Hepatocyte (in vitro differentiated cells): Measurements from ENCODE around the gene GNPDA1. TPM values are rescaled to one million over a fixed set of nuclear protein-coding genes. Genes with fewer than 3 reads are reported as not detected.

Source experiments
- DNase-seq: peaks from one replicate; pipeline ENCODE4 v3.0.0-alpha.2; 2016; ENCODE audit warnings: low spot score
- H2AFZ ChIP-seq: fragments of 200-600 bp; sonication (generic); 2 replicates; pipeline ENCODE4 v1.6.0; 2016; ENCODE audit warnings: antibody characterized with exemption, mild to moderate bottlenecking
- H3K27ac ChIP-seq: fragments of 200-600 bp; sonication (generic); 2 replicates; pipeline ENCODE4 v1.5.1; 2016; ENCODE audit warnings: mild to moderate bottlenecking
- H3K27me3 ChIP-seq: fragments of 200-600 bp; sonication (generic); 2 replicates; pipeline ENCODE4 v1.6.1; 2016
- H3K36me3 ChIP-seq: fragments of 200-600 bp; sonication (generic); replicated peaks from 2 replicates; pipeline ENCODE4 v1.5.1; 2016; ENCODE audit warnings: low read depth; ENCODE audit not compliant: insufficient read depth
- H3K4me1 ChIP-seq: fragments of 200-600 bp; sonication (generic); 2 replicates; pipeline ENCODE4 v1.5.1; 2016; ENCODE audit warnings: mild to moderate bottlenecking, moderate library complexity; ENCODE audit not compliant: insufficient read depth
- H3K4me2 ChIP-seq: fragments of 200-600 bp; sonication (generic); 2 replicates; pipeline ENCODE4 v1.6.0; 2016
- H3K4me3 ChIP-seq: fragments of 200-600 bp; sonication (generic); 2 replicates; pipeline ENCODE4 v1.5.1; 2016; ENCODE audit warnings: mild to moderate bottlenecking
- H3K79me2 ChIP-seq: fragments of 200-600 bp; sonication (generic); 2 replicates; pipeline ENCODE4 v1.6.0; 2017; ENCODE audit warnings: mild to moderate bottlenecking
- H3K9me2 ChIP-seq: fragments of 200-600 bp; sonication (generic); replicated peaks from 2 replicates; pipeline ENCODE4 v1.6.0; 2017; ENCODE audit warnings: mild to moderate bottlenecking; ENCODE audit not compliant: insufficient read depth
- H3K9me3 ChIP-seq: fragments of 200-600 bp; sonication (generic); 2 replicates; pipeline ENCODE4 v1.5.1; 2016; ENCODE audit warnings: low read depth, mild to moderate bottlenecking
- H4K20me1 ChIP-seq: fragments of 200-600 bp; sonication (generic); 2 replicates; pipeline ENCODE4 v1.6.0; 2016; ENCODE audit warnings: mild to moderate bottlenecking; ENCODE audit not compliant: insufficient read depth, poor library complexity, severe bottlenecking
- CTCF ChIP-seq: fragments of 200-600 bp; sonication (generic); IDR thresholded peaks from 2 replicates; pipeline ENCODE4 v1.5.1; 2016; ENCODE audit warnings: antibody characterized with exemption, mild to moderate bottlenecking; ENCODE audit not compliant: poor library complexity
- EZH2 ChIP-seq: fragments of 200-600 bp; sonication (generic); IDR thresholded peaks from 2 replicates; pipeline ENCODE4 v1.6.1; 2016; ENCODE audit warnings: antibody characterized with exemption, mild to moderate bottlenecking, borderline replicate concordance
- EZH2phosphoT487 ChIP-seq: fragments of 200-600 bp; sonication (generic); IDR thresholded peaks from one replicate; pipeline ENCODE4 v1.6.1; 2018; ENCODE audit warnings: antibody characterized with exemption, mild to moderate bottlenecking, low read depth, moderate library complexity; ENCODE audit not compliant: unreplicated experiment, severe bottlenecking
- WGBS: methylation state at CpG from one replicate; pipeline ENCODE4 v1.1.6; 2016; ENCODE audit warnings: low lambda C conversion rate; ENCODE audit errors: missing lambda C conversion rate; 5-methylcytosine and 5-hydroxymethylcytosine counted together
- polyA plus RNA-seq: library from polyadenylated mRNA; unstranded; fragments of >200 nt; fragmentation: Nextera tagmentation; extraction: Ambion mirVana; gene quantifications from 2 replicates; pipeline ENCODE4 v1.2.1, GENCODE V29; 2016
- total RNA-seq: library from RNA; depleted of rRNA; stranded (reverse); fragments of >200 nt; gene quantifications from 2 replicates; pipeline ENCODE4 v1.2.3, GENCODE V29; 2014

Gene GNPDA1
- total and polyA plus RNA-seq, 2 experiments from 2014 or later: 97.3 to 106 TPM

DNA sequence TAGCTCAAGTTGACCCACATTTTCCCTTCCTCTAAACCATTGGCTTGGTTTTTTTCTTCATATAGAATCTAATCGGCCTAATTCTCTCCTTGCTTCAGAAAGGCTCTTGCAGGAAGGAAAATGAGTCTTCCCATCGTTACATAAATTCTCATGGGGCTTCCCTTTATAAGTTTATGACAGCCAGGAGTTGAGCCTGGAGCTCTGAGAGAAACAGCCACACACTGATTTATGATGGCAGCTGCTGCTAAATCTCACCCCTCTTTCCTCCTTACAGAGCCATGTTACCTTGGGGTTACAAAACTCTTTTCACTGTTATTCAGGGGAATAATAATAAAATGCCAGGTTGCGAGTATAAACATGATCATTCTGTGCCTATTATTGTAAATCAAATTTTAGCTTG, 49.1 kb downstream of the GNPDA1 start:
- Histone ChIP-seq H3K4me1 (no peaks in the 10 kb centered on the region), H3K27me3 (no peaks in the 10 kb centered on the region), H3K9me2 (no peaks in the 10 kb centered on the region), H3K36me3 (no peaks in the 10 kb centered on the region), H3K9me3 (no peaks in the 10 kb centered on the region), H2AFZ (no peak overlapping the region), H3K79me2 (no peaks in the 10 kb centered on the region), H3K4me3 (no peak overlapping the region), H3K4me2 (no peak overlapping the region), H3K27ac (no peak overlapping the region), H4K20me1 (no peaks in the 10 kb centered on the region)
- 76% methylated on average over 3 of the region's 3 CpGs for WGBS
- TF ChIP-seq EZH2phosphoT487 (no peak), CTCF (no peak), EZH2 (no peak)
- no peak for DNase-seq

DNA sequence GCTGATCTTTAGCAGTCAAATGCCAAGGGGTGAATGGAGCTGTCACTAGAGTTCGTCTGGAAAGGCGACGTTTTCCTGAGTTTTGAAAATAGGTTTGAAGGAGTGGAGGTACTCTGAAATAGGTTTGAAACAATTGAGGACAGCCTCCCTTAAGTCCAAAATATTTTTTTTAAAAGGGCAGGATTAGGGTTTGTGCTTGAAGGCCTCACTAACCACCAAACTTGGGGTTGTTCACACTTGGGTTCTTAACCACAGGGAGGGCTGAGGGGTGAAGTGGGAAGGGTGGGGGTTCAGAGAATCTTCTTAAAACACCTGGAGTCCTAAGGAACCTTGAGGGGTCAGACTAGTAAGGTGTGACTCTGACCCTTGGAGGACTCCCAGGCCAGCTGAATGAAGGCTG, 51.4 kb downstream of the GNPDA1 start:
- Histone ChIP-seq H3K4me2 (no peak overlapping the region), H3K27me3 (no peaks in the 10 kb centered on the region), H4K20me1 (no peaks in the 10 kb centered on the region), H3K9me3 (no peaks in the 10 kb centered on the region), H3K4me1 (no peaks in the 10 kb centered on the region), H3K4me3 (no peak overlapping the region), H2AFZ (peak overlapping the region; percentile 93), H3K79me2 (no peaks in the 10 kb centered on the region), H3K36me3 (no peaks in the 10 kb centered on the region), H3K9me2 (no peaks in the 10 kb centered on the region), H3K27ac (no peak overlapping the region)
- no peak for DNase-seq
- no peak for TF ChIP-seq EZH2phosphoT487
- no peak for TF ChIP-seq EZH2
- TF ChIP-seq CTCF: no peak
- WGBS: 87% methylated on average over 3 of the region's 3 CpGs

DNA sequence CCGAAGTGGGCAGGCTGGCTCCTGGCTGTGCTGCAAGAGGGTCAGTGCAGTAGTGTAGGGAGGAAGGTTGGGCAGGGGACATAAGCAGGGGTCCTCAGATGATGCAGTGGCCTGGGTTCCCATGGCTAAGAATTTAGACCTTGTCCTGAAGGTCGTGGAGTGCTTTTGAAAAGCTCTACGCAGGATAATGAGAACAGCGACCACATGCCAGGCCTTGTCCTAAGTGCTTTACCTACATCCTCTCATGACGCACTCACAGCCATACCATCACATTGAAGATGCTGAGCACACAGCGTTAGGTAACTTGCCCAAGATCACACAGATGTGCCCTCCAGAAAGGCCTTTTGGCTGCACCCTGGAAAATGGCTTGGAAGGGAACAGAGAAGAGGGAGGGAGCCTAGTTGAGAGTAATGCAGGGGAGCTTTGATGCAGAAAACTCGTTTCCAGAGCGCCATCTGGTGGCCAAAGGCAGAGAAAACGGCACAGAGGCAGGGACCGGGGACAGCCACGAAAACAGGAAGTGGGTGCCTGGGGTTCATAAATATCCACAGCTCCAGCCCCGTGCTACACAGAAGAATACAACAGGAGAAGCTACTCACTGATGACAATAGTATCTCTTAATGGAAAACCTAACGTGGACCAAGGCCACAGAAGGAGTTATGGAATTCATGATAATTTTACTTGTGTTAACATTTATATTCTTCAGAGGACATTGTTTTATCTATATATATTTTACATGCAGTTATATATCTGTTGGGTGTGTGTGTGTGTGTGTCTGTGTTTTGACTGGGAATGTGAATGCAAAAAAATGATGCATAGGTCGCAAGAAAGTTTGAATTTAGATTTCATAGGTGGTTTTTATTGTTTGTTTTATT, 52.1 kb downstream of the GNPDA1 start:
- WGBS: 33% methylated on average over 14 of the region's 14 CpGs
- TF ChIP-seq CTCF (peak; percentile 96), EZH2 (no peak)
- no peak overlapping the region for H3K4me3 ChIP-seq
- H3K36me3 ChIP-seq: no peaks in the 10 kb centered on the region
- H3K27me3 ChIP-seq: no peaks in the 10 kb centered on the region
- DNase-seq: peak; percentile 92
- peak overlapping the region; percentile 93 for H2AFZ ChIP-seq
- H3K9me3 ChIP-seq: no peaks in the 10 kb centered on the region
- H3K79me2 ChIP-seq: no peaks in the 10 kb centered on the region
- H3K4me1 ChIP-seq: no peaks in the 10 kb centered on the region
- H4K20me1 ChIP-seq: no peaks in the 10 kb centered on the region
- H3K4me2 ChIP-seq: peak overlapping the region; percentile 63
- H3K9me2 ChIP-seq: no peaks in the 10 kb centered on the region
- H3K27ac ChIP-seq: no peak overlapping the region
